GM10266 (cell line): ENCODE measurements around the gene NUP62.
A peak's percentile ranks its signal among the peaks of the same experiment; 100 is the strongest.
"Not testable (repeated sequence)": the region's sequence is repeated elsewhere in the genome, so short reads cannot be mapped to it uniquely, and the experiment has no call there.

Experiments used
- DNase-seq: peaks from one replicate; pipeline ENCODE4 v3.0.0; 2012; ENCODE audit errors: extremely low spot score
- CTCF ChIP-seq: IDR thresholded peaks from 2 replicates; pipeline ENCODE4 v1.5.1; 2012; ENCODE audit warnings: mild to moderate bottlenecking, low read depth; ENCODE audit not compliant: control insufficient read depth, insufficient read depth; ENCODE audit errors: missing control alignments

The NUP62 gene

GRCh38 chr19:49929611-49930482 lies 543 bp upstream of the NUP62 start:
- TF ChIP-seq CTCF, result no peak
- DNase-seq, result peak; percentile 97

GRCh38 chr19:49927526-49928264 lies 1.6 kb downstream of the NUP62 start:
- DNase-seq, result no peak
- no peak for TF ChIP-seq CTCF

- DNase-seq, result no peak
- TF ChIP-seq CTCF, result no peak
Observed at GRCh38 chr19:49926515-49926914, 2.8 kb downstream of the NUP62 start.

GRCh38 chr19:49925486-49925885 lies 3.8 kb downstream of the NUP62 start:
- no peak for DNase-seq
- no peak for TF ChIP-seq CTCF

- not testable (repeated sequence) for DNase-seq
Observed at GRCh38 chr19:49924881-49925210, 4.5 kb downstream of the NUP62 start.

- TF ChIP-seq CTCF, result no peak
- no peak for DNase-seq
Observed at GRCh38 chr19:49924004-49924880, 5.1 kb downstream of the NUP62 start.
